Inflammatory macrophage treated with lipopolysaccharide for 4 hours (primary cell): ENCODE results near the gene BCL11B.
"Not testable (repeated sequence)": the region's sequence is repeated elsewhere in the genome, so short reads cannot be mapped to it uniquely, and the experiment has no call there.

Source experiments
- DNase-seq: peaks from one replicate; pipeline ENCODE4 v3.0.0-alpha.2; 2020

Gene BCL11B

DNA sequence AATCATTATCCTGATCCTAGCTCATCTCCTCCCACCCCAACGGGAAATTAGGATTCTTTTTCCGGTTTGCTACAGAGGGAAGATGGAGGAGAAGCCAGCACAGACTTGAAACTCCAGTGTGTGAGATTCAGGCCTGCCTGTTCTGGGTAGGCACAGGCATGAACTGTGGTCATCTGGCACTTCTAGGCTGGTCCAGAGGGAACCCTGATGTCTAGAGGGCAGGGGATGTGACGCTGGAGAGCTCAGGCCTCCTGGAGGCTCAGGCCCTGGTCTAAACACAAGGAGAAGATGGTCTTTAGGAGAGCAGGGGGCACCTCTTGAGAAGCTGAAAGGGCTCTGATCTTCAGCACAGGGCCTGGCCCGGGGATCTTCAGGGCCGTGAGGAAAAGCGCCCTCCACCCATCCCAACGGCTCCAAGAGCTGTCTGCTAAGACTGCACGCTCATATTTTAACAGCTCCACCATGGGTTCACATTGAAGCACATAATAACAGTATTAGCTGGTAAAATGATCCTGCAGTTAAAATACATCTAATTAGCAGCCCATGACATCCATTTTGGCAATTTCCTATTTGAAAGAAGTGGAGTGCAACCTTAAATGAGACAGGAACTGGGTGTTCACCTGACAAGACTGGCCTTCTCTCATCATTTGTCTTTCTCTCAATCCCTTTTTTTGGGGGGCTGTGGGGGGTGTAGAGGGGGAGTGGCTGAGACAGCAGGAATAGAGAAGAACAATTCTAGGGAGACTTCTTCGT is 35.4 kb downstream of the BCL11B start:
- DNase-seq = no peak

DNA sequence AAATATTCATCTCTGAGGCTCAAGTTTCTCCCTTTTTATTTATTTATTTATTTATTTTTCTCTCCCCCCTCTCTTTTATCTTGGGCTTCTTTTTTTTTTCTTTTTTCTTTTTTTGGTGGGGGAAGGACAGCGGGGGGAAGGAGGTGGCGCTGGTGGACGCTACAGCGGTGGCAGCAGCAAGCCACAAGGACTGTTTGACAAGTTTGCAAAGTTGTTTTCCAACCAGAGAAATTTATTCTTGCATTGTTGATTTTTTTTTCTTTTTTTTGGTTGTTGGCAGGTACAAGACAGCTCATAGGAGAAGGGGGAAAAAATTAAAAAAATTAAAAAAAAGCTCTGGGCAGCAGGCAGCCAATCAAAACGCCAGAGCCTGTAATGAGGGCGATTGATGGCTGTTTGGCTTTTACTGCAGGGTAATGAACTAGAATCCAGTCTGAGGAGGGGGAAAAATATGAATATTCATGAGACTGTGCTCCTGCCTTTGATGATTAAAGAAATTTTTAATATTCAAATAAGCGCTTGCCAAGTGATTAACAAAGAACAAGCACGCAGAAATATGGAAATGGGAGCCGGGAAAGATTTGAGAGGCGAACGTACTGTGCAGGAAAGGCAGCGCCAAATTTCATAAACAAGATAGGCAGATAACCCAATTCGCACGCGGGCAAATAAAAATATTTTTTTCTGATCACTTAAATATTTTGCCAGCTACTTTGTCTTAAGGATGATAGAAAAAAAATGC is 36.2 kb downstream of the BCL11B start:
- no peak for DNase-seq

DNA sequence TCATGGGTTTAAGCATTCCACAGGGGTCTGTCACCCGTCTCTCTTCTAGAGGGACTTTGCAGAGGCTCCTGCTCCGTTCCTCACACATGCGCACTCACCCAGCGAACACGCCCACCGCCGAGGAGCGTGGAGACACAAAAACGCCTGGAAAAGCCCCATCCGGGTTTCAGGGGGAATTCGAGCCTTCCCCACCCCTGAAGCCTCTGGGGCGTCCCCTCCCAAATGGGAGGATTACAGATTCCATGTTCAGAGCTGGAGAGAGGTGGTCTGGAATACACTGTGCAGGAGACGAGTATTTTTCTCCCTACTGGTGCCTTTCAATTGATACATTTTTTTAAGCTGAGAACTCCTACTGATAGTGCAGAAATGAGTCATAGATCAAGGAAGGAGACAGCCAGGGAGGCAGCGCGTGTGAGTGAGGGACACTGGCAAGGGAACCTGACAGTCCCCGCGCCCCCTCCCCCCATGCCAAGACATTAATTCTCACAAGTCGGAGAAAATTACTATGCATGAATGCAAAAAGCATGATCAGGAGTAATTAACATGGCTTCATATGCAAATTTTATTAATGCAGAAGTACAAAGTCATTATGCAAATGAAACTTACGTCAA is 36.9 kb downstream of the BCL11B start:
- DNase-seq = no peak

GRCh38 chr14:99234355-99234754 is 37.6 kb downstream of the BCL11B start:
- no peak for DNase-seq

DNA sequence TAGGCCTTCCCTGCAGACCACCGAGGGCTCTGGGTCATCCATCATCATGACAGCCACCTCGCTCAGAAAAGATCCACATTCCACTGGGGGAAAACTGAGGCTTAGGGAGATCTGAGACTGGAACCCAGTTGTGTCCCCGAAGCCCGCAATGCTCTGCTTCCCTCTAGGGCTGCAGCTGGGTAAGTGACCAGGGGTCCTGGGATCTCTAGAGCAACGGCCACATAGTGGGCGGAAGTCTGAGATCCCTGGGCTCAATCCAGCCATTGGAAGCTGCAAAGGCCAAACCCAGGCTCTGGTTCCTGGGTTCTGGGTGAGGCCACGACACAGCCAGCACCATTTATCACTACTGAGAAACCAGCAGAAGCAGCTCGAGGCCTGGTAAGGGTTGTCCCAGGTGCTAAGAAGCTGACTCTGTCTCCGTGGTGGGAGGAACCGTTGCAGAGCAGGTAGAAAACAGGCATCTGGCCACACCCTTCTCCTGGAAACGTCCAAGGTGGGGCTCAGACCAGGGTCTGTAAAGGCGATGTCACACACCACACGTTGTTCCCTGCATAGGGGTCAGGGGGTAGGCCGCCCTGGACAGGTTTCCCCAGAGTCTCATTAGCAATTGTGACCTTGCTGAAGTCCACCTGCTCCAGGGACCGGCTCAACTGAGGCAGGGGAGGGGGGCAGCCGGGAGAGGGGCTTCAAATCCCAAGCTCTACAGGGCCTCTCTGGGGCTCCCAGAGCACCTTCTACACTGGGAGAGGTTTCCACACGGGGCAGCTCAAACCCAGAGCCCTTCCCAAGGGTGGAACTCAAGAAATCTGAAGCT is 38.6 kb downstream of the BCL11B start:
- no peak for DNase-seq

GRCh38 chr14:99232714-99233214 is 39.2 kb downstream of the BCL11B start:
- no peak for DNase-seq

GRCh38 chr14:99231850-99232713 is 39.9 kb downstream of the BCL11B start:
- DNase-seq = no peak

DNA sequence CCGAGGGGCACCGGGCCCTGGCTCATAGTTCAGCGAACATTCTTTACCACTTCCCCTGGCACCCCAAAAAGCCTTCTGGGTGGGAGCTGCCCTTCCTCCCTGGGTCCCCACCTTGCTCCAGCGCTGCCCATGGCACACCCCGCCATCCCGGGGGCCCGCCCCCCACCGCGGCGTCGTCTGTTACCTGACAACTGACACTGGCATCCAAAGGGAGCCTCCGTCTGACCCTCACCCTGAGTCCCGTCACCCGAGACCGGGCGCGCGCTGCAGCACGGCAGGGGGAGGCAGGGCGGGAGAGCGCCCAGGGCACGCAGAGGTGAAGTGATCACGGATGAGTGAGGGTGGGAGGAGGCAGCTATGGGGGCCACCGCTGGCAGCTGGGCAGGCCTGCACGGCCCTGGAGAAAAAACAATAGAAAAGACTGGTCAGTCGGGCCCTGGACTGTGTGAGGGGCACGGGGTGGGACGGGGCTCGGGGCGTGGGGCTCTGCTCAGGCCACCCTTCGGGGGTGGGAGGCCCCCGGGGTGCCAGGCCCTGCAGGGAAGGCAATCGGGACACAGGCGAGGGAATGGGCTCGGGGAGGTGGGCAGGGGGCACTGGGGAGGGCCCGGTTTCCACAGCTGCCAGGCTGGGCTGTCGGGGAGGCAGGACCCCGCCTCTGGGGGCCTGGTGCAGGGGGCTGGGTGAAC is 40.7 kb downstream of the BCL11B start:
- no peak for DNase-seq

- no peak for DNase-seq
Observed at GRCh38 chr14:99230208-99231151, 41.5 kb downstream of the BCL11B start.

DNA sequence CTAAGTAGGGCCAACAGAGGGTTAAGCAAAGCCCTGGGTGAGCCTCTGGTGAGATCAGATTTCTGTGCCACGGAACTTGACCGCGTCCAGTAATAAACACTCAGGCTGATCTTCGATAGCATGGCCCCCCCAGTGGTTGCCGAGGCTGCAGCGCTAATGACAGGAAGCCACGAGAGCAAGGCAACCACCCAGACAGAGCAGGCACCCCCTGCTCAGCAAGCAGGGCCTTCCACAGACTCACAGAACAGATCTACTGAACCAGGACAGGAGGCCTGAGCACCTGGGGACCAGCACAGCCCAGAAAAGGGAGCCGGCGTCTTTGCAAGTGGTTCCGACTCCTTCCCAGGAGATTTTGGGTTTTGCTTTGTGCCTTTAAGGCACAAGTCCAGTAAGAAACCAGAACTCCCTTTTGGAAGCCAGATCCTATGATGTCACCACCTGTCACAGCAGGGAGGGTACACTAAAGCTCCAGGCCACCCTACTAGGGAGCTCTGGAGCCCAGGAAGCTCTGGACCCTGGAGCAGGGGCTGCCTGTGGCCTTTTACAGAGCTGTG is 42.3 kb downstream of the BCL11B start:
- no peak for DNase-seq

DNA sequence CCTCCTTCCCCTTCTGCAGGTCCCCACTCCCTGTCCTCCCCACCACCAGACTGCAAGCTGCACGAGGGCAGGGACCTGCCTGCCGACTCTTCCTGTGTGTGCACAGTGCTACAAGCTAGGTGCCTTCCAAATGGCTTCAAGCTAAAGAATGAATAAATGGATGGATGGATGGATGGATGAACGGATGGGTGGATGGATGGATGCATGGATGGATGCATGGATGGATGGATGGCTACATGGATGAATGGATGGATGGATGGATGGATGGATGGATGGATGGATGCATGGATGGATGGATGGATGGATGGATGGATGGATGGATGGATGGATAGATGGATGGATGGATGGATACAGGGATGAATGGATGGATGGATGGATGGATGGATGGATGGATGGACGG is 43.2 kb downstream of the BCL11B start:
- not testable (repeated sequence) for DNase-seq

DNA sequence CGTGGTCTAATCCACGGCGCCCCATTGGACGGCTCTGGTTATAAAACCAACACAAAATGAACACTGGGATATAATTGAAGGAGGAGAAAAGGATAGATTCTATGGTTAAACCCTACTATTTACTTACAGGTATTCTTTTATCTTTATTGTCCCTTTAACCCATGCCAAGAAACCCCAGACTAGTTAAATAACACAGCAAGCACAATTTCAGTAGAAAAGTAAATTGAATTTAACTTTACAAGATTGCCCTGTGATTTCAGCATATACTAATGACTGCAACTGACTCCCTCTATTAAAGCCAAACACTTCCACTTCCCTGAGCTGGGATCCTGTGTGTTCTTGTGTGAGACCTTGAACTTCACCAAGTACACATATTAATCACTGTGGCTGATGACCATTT is 45.3 kb downstream of the BCL11B start:
- DNase-seq = no peak

GRCh38 chr14:99225436-99226203 is 46.4 kb downstream of the BCL11B start:
- DNase-seq = no peak

- DNase-seq = no peak
Observed at GRCh38 chr14:99224948-99225347, 47.0 kb downstream of the BCL11B start.

- no peak for DNase-seq
Observed at GRCh38 chr14:99224116-99224910, 47.7 kb downstream of the BCL11B start.

- no peak for DNase-seq
Observed at GRCh38 chr14:99221445-99221844, 50.6 kb downstream of the BCL11B start.

GRCh38 chr14:99217066-99217955 is 54.7 kb downstream of the BCL11B start:
- no peak for DNase-seq
